Measurements from ENCODE around the gene GPR65.

GPR65 gene

GRCh38 chr14:88008039-88008742 lies 3.3 kb downstream of the GPR65 start:
- TF ChIP-seq, protein P1, sequence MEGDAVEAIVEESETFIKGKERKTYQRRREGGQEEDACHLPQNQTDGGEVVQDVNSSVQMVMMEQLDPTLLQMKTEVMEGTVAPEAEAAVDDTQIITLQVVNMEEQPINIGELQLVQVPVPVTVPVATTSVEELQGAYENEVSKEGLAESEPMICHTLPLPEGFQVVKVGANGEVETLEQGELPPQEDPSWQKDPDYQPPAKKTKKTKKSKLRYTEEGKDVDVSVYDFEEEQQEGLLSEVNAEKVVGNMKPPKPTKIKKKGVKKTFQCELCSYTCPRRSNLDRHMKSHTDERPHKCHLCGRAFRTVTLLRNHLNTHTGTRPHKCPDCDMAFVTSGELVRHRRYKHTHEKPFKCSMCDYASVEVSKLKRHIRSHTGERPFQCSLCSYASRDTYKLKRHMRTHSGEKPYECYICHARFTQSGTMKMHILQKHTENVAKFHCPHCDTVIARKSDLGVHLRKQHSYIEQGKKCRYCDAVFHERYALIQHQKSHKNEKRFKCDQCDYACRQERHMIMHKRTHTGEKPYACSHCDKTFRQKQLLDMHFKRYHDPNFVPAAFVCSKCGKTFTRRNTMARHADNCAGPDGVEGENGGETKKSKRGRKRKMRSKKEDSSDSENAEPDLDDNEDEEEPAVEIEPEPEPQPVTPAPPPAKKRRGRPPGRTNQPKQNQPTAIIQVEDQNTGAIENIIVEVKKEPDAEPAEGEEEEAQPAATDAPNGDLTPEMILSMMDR (conservative IDR thresholded peaks at IDR 0.05; ENCODE audit: low read depth): no peak
- ChIA-PET CTCF (no interaction called here), POLR2A (ENCODE audit: low non-redundant PET) (no interaction called here)
- no peak overlapping the region for H3K27ac ChIP-seq
- no peak for DNase-seq (ENCODE audit: low spot score)

DNA sequence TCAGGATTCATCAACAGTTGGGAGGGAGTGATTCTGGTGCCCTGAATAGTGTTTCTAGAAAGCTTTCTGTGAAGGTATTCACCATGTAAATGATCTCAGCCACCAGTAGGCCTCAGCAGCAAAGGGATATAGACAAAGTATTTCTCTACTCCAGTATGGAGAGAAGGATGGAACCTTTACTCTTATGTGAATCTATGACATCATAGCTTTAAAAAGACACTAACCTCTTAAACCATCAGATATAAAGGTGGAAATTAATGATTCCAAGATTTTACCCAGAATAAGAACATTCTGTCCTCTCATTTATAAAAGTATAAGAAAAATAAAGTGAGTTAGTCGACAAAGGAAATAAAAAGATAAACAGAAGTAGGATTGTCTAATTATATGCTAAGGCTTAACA lies 4.6 kb downstream of the GPR65 start:
- CTCF ChIA-PET: no interaction called here
- TF ChIP-seq, protein P1 (conservative IDR thresholded peaks at IDR 0.05; ENCODE audit: low read depth): no peak
- POLR2A ChIA-PET (ENCODE audit: low non-redundant PET): no interaction called here
- no peak for DNase-seq (ENCODE audit: low spot score)
- no peak overlapping the region for H3K27ac ChIP-seq

DNA sequence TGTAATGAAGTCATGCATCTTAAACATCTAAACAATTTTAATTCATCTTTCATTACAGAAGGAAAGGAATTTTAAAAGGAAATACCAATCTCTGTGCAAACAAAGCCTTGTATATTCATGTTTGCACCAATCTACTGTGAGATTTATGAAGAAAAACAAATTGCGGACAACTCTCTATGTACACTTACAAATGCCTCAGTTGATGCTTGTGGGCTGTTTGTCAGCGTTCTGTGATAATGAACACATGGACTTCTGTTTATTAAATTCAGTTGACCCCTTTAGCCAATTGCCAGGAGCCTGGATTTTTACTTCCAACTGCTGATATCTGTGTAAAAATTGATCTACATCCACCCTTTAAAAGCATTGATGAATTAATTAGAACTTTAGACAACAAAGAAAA lies 5.4 kb downstream of the GPR65 start:
- ChIA-PET CTCF (no interaction called here), POLR2A (ENCODE audit: low non-redundant PET) (no interaction called here)
- H3K27ac ChIP-seq: no peak overlapping the region
- TF ChIP-seq, protein P1 (conservative IDR thresholded peaks at IDR 0.05; ENCODE audit: low read depth): no peak
- DNase-seq (ENCODE audit: low spot score): no peak

GRCh38 chr14:88012495-88012894 lies 7.6 kb downstream of the GPR65 start:
- TF ChIP-seq, protein P1 (conservative IDR thresholded peaks at IDR 0.05; ENCODE audit: low read depth): no peak
- no peak for DNase-seq (ENCODE audit: low spot score)
- no peak overlapping the region for H3K27ac ChIP-seq
- POLR2A ChIA-PET (ENCODE audit: low non-redundant PET): no interaction called here
- CTCF ChIA-PET: interaction anchor here (0.6 kb wide), 1 partner anchor 371 kb away, joined by 3 read pairs; no protein-coding TSS in a partner anchor

DNA sequence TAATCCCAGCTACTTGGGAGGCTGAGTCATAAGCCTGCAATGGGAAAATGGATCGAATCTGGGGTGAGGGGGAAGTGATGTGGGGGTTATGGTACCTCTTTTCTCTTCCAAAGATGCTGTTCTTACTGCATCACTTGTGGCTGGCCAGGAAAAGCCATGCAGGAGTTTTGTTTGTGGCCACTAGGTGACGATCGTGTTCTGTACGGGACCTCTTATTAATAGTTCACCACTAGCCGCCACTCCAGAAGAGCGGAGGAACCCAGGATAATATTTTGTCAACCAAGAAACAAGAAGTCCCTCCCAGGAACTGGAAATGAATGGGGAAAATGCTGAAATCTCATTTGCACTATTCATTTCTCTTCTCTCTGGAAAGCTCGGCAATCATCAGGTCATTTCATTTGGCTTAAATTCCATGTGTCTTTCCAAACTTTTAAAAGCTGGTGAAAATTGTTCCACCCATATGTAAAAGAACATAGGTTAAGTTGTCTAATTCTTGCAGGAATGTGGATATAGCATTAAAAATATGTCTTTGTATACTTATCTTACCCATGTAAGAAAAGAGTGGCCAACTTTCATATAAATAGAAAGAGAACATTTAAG lies 8.9 kb downstream of the GPR65 start:
- POLR2A ChIA-PET (ENCODE audit: low non-redundant PET): no interaction called here
- peak; percentile 53 for DNase-seq (ENCODE audit: low spot score)
- TF ChIP-seq, protein P1 (conservative IDR thresholded peaks at IDR 0.05; ENCODE audit: low read depth): peak; percentile 90
- no peak overlapping the region for H3K27ac ChIP-seq
- CTCF ChIA-PET: interaction anchor here (0.6 to 1.1 kb wide), 11 partner anchors 27 to 653 kb away, joined by 3 to 7 read pairs (median 3); no protein-coding TSS in a partner anchor

- POLR2A ChIA-PET (ENCODE audit: low non-redundant PET): no interaction called here
- no peak overlapping the region for H3K27ac ChIP-seq
- CTCF ChIA-PET: interaction anchor here (1.2 kb wide), 1 partner anchor 172 kb away, joined by 3 read pairs; no protein-coding TSS in a partner anchor
- TF ChIP-seq, protein P1 (conservative IDR thresholded peaks at IDR 0.05; ENCODE audit: low read depth): no peak
- DNase-seq (ENCODE audit: low spot score): no peak
Observed at GRCh38 chr14:88016768-88017167, 11.8 kb downstream of the GPR65 start.
